SK-N-SH (cell line): ENCODE data around the gene ADCK1. TPM values are rescaled to one million over a fixed set of nuclear protein-coding genes. Genes with fewer than 3 reads are reported as not detected.

Experiments used
- CTCF ChIA-PET: fragments of 300-600, 350-600 bp; formaldehyde crosslinking; extraction: SDS; loops from one replicate; lab custom pipeline; 2021; lab: Yijun Ruan, JAX
- POLR2A ChIA-PET: fragments of 350-600 bp; sonication (Branson Sonifier 250); formaldehyde crosslinking; extraction: SDS; loops from one replicate; lab custom pipeline; 2020; ENCODE audit warnings: antibody characterized with exemption, inconsistent platforms; lab: Yijun Ruan, JAX
- DNase-seq: peaks from one replicate; pipeline ENCODE4 v3.0.0; 2012
- H2AFZ ChIP-seq: fragments of 200-600 bp; sonication (generic); 2 replicates; pipeline ENCODE4 v1.8.1; 2016; ENCODE audit warnings: antibody characterized with exemption, mild to moderate bottlenecking, low read depth
- H3F3A ChIP-seq: fragments of 200-600 bp; sonication (generic); replicated peaks from 2 replicates; pipeline ENCODE3; 2016; ENCODE audit warnings: antibody characterized with exemption, mild to moderate bottlenecking; ENCODE audit not compliant: insufficient read depth
- H3K27ac ChIP-seq, 2 experiments: fragments of 200-500 bp in 1 of 2; fragments of 200-600 bp in 1 of 2; sonication (Bioruptor generic) in 1 of 2; sonication (generic), shearing (Covaris generic) in 1 of 2; 2 replicates each; pipeline versions ENCODE4 v1.5.1 to v1.6.1; 2014 to 2016; ENCODE audit warnings: low read depth in 2 of 2, inconsistent platforms in 1 of 2, low read length in 1 of 2, mild to moderate bottlenecking in 1 of 2, mixed read lengths in 1 of 2
- H3K27me3 ChIP-seq: fragments of 200-600 bp; sonication (generic), shearing (Covaris generic); 2 replicates; pipeline ENCODE4 v1.6.1; 2016; ENCODE audit warnings: mixed run types; ENCODE audit not compliant: insufficient read depth
- H3K36me3 ChIP-seq, 2 experiments: fragments of 200-500 bp in 1 of 2; fragments of 200-600 bp in 1 of 2; sonication (Bioruptor generic) in 1 of 2; sonication (generic) in 1 of 2; replicated peaks in 1 of 2; 2 replicates each; pipeline versions ENCODE3 to v1.5.1; 2014 to 2016; ENCODE audit warnings: low read length in 1 of 2, mild to moderate bottlenecking in 1 of 2; ENCODE audit not compliant: insufficient read depth in 2 of 2, control insufficient read depth in 1 of 2
- H3K4me1 ChIP-seq, 2 experiments: fragments of 200-500 bp in 1 of 2; fragments of 200-600 bp in 1 of 2; sonication (Bioruptor generic) in 1 of 2; sonication (generic), shearing (Covaris generic) in 1 of 2; 2 replicates each; pipeline versions ENCODE4 v1.5.1 to v1.6.1; 2014 to 2016; ENCODE audit warnings: low read depth in 1 of 2, low read length in 1 of 2, mixed run types in 1 of 2; ENCODE audit not compliant: insufficient read depth in 2 of 2, control insufficient read depth in 1 of 2
- H3K4me2 ChIP-seq: fragments of 200-600 bp; sonication (generic), shearing (Covaris generic); 2 replicates; pipeline ENCODE4 v1.6.1; 2017; ENCODE audit warnings: mixed run types
- H3K4me3 ChIP-seq, 2 experiments: fragments of 200-500 bp in 1 of 2; fragments of 200-600 bp in 1 of 2; sonication (Bioruptor generic) in 1 of 2; sonication (generic), shearing (Covaris generic) in 1 of 2; 2 replicates each; pipeline versions ENCODE4 v1.5.1 to v1.8.1; 2014 to 2016; ENCODE audit warnings: low read depth in 2 of 2, inconsistent platforms in 1 of 2, low read length in 1 of 2, mild to moderate bottlenecking in 1 of 2, mixed read lengths in 1 of 2, moderate library complexity in 1 of 2
- H3K79me2 ChIP-seq: fragments of 200-600 bp; sonication (generic); 2 replicates; pipeline ENCODE4 v1.8.1; 2017; ENCODE audit warnings: mild to moderate bottlenecking; ENCODE audit not compliant: insufficient read depth
- H3K9ac ChIP-seq: fragments of 200-600 bp; sonication (generic); 2 replicates; pipeline ENCODE4 v1.6.1; 2017; ENCODE audit warnings: mixed run types
- H3K9me2 ChIP-seq: fragments of 200-600 bp; sonication (generic); 2 replicates; pipeline ENCODE4 v1.6.1; 2017; ENCODE audit warnings: mixed run types
- H3K9me3 ChIP-seq: fragments of 200-600 bp; sonication (generic); 2 replicates; pipeline ENCODE4 v1.6.1; 2017; ENCODE audit warnings: mixed run types, mild to moderate bottlenecking, moderate library complexity
- H4K20me1 ChIP-seq: fragments of 200-600 bp; sonication (generic); 2 replicates; pipeline ENCODE4 v1.6.1; 2017; ENCODE audit warnings: mild to moderate bottlenecking, mixed run types; ENCODE audit not compliant: insufficient read depth
- ELF1 ChIP-seq: IDR thresholded peaks from 2 replicates; pipeline ENCODE4 v1.4.0; 2012
- FOXJ3 ChIP-seq: sonication (generic); formaldehyde crosslinking; IDR thresholded peaks from 2 replicates; pipeline ENCODE4 v1.5.1; 2020; ENCODE audit warnings: mild to moderate bottlenecking, missing genetic modification reagents
- FOXM1 ChIP-seq: IDR thresholded peaks from 2 replicates; pipeline ENCODE4 v1.4.0; 2012; ENCODE audit warnings: low read depth, mild to moderate bottlenecking
- RCOR1 ChIP-seq: fragments of 150-350 bp; IDR thresholded peaks from 2 replicates; pipeline ENCODE4 v1.6.1; 2017; ENCODE audit warnings: antibody characterized with exemption, low read length
- RXRA ChIP-seq: IDR thresholded peaks from 2 replicates; pipeline ENCODE4 v1.4.0; 2012; ENCODE audit warnings: low read depth, mild to moderate bottlenecking, borderline replicate concordance
- TAF1 ChIP-seq: IDR thresholded peaks from 2 replicates; pipeline ENCODE4 v1.6.1; 2012; ENCODE audit warnings: low read depth, mild to moderate bottlenecking, low read length, moderate library complexity, borderline replicate concordance
- USF1 ChIP-seq: IDR thresholded peaks from 2 replicates; pipeline ENCODE4 v1.4.0; 2012; ENCODE audit warnings: low read depth, borderline replicate concordance
- USF2 ChIP-seq: fragments of 150-350 bp; IDR thresholded peaks from 2 replicates; pipeline ENCODE4 v1.6.1; 2017; ENCODE audit warnings: antibody characterized with exemption, low read length, low read depth, borderline replicate concordance
- ZBTB33 ChIP-seq: IDR thresholded peaks from 2 replicates; pipeline ENCODE4 v1.4.0; 2012; ENCODE audit warnings: low read depth, borderline replicate concordance
- WGBS: methylation state at CpG from one replicate; pipeline ENCODE4 v1.1.6; 2017; ENCODE audit warnings: low lambda C conversion rate; 5-methylcytosine and 5-hydroxymethylcytosine counted together
- polyA plus RNA-seq, 3 experiments: library from polyadenylated mRNA; depleted of rRNA; stranded (reverse); fragments of >200 nt; gene quantifications; 2 replicates each; pipeline ENCODE4 v1.2.3, GENCODE V29; 2012
- TF ChIP-seq, protein P1 (sequence below): fragments of 150-350 bp; IDR thresholded peaks from 2 replicates; pipeline ENCODE4 v1.6.1; 2016; ENCODE audit warnings: mild to moderate bottlenecking, low read depth, low read length

ADCK1 gene
- polyA plus RNA-seq, 1 of the 3 experiments (the other 2 are of a cell fraction), result 11.4 TPM

DNA sequence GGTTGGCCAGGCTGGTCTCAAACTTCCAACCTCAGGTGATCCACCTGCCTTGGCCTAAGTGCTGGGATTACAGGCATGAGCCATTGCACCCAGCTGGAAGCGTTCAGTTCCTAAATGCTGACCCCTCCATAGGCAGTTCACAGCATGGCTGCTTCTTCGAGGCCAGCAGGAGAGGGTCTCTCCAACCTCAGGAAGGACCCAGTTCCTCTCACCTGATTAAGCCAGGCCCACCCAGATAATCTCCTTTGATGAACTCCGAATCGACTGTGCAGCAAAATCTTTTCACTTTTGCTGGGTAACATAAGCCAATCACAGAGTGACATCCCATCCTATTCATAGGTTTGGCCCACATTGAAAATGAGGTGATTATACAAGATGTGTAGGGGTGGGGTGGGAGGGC lies 165.1 kb downstream of the ADCK1 start (continued):
- TF ChIP-seq RCOR1 (no peak), FOXJ3 (CRISPR knock-in tag) (no peak), FOXM1 (no peak), RXRA (no peak), ELF1 (no peak), USF1 (no peak), USF2 (no peak)
- TF ChIP-seq, protein P1, sequence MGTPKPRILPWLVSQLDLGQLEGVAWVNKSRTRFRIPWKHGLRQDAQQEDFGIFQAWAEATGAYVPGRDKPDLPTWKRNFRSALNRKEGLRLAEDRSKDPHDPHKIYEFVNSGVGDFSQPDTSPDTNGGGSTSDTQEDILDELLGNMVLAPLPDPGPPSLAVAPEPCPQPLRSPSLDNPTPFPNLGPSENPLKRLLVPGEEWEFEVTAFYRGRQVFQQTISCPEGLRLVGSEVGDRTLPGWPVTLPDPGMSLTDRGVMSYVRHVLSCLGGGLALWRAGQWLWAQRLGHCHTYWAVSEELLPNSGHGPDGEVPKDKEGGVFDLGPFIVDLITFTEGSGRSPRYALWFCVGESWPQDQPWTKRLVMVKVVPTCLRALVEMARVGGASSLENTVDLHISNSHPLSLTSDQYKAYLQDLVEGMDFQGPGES, result no peak
- TF ChIP-seq, all 33 proteins: peak for 0

DNA sequence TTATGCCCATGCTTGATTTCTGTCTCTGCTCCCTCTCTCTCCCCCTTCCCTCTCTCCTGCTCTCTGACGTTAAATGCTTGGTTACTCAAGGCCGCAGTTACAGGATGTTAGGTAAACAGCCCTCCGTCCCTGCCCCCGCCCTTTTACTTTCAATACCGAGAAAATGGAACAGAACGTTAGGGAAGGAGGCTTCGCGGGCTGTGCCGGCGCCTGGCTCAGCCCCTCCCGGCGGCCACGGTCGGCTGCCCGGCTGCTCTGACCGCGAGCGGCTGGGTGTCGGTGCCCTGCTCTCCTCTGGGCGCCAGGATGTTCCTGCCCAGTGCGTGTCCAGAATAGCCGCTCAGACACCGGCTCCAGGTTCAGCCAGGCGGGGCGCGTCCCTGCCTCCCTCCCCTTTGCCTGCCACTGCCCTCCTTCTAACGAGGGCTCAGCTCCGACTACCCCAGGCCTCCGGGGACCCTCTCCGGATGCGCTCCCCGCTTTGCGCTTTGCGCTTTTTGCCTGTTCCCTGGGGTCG lies 166.1 kb downstream of the ADCK1 start:
- TF ChIP-seq ZBTB33 (no peak), TAF1 (no peak)
- Histone ChIP-seq H3K9me3 (no peaks in the 10 kb centered on the region), H3K79me2 (no peaks in the 10 kb centered on the region), H4K20me1 (no peaks in the 10 kb centered on the region), H3F3A (no peaks in the 10 kb centered on the region), H3K9me2 (no peaks in the 10 kb centered on the region), H3K36me3 (no peaks in the 10 kb centered on the region), H3K27ac (no peak overlapping the region), H3K27me3 (no peaks in the 10 kb centered on the region), H3K4me1 (peaks cover 0 to 3% of the 10 kb centered on the region in 2 experiments; a peak in 1 of 4 replicates), H3K4me3 (peak overlapping the region in 1 of 2 experiments; percentile 21; a peak in 1 of 4 replicates), H2AFZ (no peak overlapping the region), H3K9ac (no peak overlapping the region), H3K4me2 (no peak overlapping the region)
- 40% methylated on average over 20 of the region's 35 CpGs for WGBS
- DNase-seq, result peak; percentile 80
- ChIA-PET POLR2A (no interaction called here), CTCF (no interaction called here)
